ENCODE measurements around the gene SPATA16.

DNA sequence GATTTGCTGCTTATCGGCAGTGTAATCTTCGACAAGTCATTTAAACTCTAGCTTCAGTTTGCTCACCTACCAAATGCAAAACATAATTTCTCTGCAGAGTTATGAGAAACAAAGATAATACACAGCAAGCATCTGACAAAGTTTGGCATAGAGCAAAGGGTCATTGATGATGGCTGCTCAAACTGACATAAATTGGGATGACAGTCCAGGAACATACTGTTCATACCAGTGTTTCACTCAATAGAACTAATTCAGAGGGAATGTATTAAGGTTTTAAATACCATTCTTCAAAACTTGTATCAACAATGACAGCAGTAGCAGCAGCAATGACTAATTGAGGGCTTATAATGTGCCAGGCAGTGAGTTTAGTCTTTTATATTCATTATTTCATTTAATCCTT is 137.6 kb downstream of the SPATA16 start:
- TF ChIP-seq, protein P1, sequence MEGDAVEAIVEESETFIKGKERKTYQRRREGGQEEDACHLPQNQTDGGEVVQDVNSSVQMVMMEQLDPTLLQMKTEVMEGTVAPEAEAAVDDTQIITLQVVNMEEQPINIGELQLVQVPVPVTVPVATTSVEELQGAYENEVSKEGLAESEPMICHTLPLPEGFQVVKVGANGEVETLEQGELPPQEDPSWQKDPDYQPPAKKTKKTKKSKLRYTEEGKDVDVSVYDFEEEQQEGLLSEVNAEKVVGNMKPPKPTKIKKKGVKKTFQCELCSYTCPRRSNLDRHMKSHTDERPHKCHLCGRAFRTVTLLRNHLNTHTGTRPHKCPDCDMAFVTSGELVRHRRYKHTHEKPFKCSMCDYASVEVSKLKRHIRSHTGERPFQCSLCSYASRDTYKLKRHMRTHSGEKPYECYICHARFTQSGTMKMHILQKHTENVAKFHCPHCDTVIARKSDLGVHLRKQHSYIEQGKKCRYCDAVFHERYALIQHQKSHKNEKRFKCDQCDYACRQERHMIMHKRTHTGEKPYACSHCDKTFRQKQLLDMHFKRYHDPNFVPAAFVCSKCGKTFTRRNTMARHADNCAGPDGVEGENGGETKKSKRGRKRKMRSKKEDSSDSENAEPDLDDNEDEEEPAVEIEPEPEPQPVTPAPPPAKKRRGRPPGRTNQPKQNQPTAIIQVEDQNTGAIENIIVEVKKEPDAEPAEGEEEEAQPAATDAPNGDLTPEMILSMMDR (IDR thresholded peaks at IDR 0.05) = no peak
- TF ChIP-seq EP300 (IDR thresholded peaks at IDR 0.05) = no peak
- no peak for TF ChIP-seq POLR2A (IDR thresholded peaks at IDR 0.05)
- TF ChIP-seq POLR2AphosphoS5 (IDR thresholded peaks at IDR 0.05) = no peak
